ENCODE data around the gene CXCL13. TPM values are rescaled to one million over a fixed set of nuclear protein-coding genes. Genes with fewer than 3 reads are reported as not detected.
A peak's percentile ranks its signal among the peaks of the same experiment; 100 is the strongest.
"Not testable (repeated sequence)": the region's sequence is repeated elsewhere in the genome, so short reads cannot be mapped to it uniquely, and the experiment has no call there.

Gene CXCL13
- total and polyA plus RNA-seq, 3 experiments from 2014 or later, result 0.24 to 3.1 (median 2.3) TPM

DNA sequence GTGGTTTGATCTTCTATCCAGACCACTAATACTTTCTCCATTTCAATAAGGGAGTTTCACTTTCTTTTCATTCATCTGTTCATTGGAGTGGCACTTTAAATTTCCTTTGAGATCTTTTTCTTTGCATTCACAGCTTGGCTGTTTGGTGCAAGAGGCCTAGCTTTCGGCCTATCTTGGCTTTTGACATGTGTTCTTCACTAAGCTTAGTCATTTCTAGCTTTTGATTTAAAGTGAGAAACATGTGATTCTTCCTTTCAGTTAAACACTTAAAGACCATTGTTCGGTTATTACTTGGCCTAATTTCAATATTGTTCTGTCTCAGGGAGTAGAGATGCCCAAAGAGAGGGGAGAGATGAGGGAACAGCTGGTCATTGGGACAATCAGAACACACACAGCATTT lies 24.3 kb downstream of the CXCL13 start:
- ChIA-PET POLR2A (no interaction called here), CTCF (interaction anchor here (1.3 to 1.5 kb wide), 2 partner anchors 14 to 33 kb away, joined by 3 to 4 read pairs; no protein-coding TSS in a partner anchor)
- Mint-ChIP-seq H3K27ac (peak overlapping the region in 5 of 8 donors; percentile 9 to 61 (median 22)), H3K4me3 (peak overlapping the region in 3 of 7 donors; percentile 10 to 50 (median 33)), H3K36me3 (no peaks in the 10 kb centered on the region), H3K9me3 (no peaks in the 10 kb centered on the region), H3K27me3 (peaks cover 0 to 2% of the 10 kb centered on the region in 2 donors), H3K4me1 (peaks cover 6 to 18% (median 16%) of the 10 kb centered on the region in 3 donors)
- Histone ChIP-seq H3K4me1 (ENCODE audit: insufficient read depth, low read length) (no peaks in the 10 kb centered on the region), H3K27me3 (ENCODE audit: insufficient read depth, low read length, poor library complexity, severe bottlenecking) (no peaks in the 10 kb centered on the region), H3K4me3 (ENCODE audit: low read length) (no peak overlapping the region), H3K9me3 (ENCODE audit: low read length) (no peaks in the 10 kb centered on the region), H3K36me3 (ENCODE audit: insufficient read depth, low read length) (no peaks in the 10 kb centered on the region), H3K27ac (ENCODE audit: low read depth, low read length) (no peak overlapping the region)
- no peak for DNase-seq

GRCh38 chr4:77631276-77631675 lies 25.7 kb downstream of the CXCL13 start:
- Histone ChIP-seq H3K36me3 (ENCODE audit: insufficient read depth, low read length) (no peaks in the 10 kb centered on the region), H3K27ac (ENCODE audit: low read depth, low read length) (no peak overlapping the region), H3K27me3 (ENCODE audit: insufficient read depth, low read length, poor library complexity, severe bottlenecking) (no peaks in the 10 kb centered on the region), H3K4me3 (ENCODE audit: low read length) (no peak overlapping the region), H3K9me3 (ENCODE audit: low read length) (no peaks in the 10 kb centered on the region), H3K4me1 (ENCODE audit: insufficient read depth, low read length) (no peaks in the 10 kb centered on the region)
- no peaks in the 10 kb centered on the region for H3K36me3 Mint-ChIP-seq
- peaks cover 6 to 18% (median 16%) of the 10 kb centered on the region in 3 donors for H3K4me1 Mint-ChIP-seq
- H3K9me3 Mint-ChIP-seq, result no peaks in the 10 kb centered on the region
- no peak overlapping the region for H3K27ac Mint-ChIP-seq
- ChIA-PET POLR2A (no interaction called here), CTCF (no interaction called here)
- H3K27me3 Mint-ChIP-seq, result peaks cover 0 to 2% of the 10 kb centered on the region in 2 donors
- H3K4me3 Mint-ChIP-seq, result no peak overlapping the region
- no peak for DNase-seq

DNA sequence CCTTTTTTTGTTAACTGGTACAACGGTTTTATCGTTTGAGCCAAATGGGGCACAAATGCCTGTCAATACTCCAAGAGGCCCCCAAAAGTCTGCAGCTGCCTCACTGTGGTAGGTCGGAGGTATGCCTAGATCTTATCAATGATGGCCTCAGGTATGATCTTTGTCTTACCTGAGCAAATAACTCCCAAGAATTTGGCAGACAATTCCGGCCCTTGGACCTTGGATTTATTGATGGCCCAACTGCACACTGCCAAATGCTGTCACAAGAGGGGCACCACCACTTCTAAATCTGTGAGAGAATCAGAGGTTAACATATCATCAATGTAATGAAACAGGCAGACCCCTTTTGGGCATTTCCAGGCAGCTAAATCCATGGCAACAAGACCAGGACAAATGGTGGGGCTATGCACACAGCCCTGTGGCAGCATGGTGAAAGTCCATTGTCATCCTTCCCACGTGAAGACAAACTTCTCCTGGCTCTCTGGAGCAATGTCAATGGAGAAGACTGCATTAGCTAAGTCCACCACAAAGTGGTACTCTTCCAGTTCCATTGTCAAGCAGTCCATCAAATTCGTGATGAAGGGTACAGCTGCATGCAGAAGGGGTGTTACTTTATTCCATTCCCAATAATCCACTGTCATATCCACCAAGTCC lies 28.6 kb downstream of the CXCL13 start:
- POLR2A ChIA-PET, result no interaction called here

DNA sequence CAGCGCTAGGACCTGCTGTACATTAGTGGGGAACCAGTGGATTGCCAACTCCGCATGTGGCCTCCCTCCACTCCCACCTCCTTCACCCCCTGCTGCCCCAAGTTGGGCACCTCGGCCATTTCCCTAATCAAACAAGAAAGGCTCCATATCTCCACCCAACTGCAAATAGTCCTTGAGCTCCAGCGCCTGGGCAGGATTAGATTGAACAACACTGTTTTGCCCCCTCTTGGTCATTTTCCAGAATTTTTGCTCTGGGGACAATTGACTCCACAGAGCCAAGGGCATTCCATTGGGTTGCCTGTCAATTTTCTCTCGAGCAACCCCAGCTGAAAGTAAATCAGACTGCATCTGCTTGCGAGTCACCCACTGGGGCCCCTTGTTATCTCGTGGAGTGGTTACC lies 29.6 kb downstream of the CXCL13 start:
- Histone ChIP-seq H3K36me3 (ENCODE audit: insufficient read depth, low read length) (no peaks in the 10 kb centered on the region), H3K27ac (ENCODE audit: low read depth, low read length) (no peak overlapping the region), H3K4me3 (ENCODE audit: low read length) (no peak overlapping the region), H3K9me3 (ENCODE audit: low read length) (no peaks in the 10 kb centered on the region), H3K27me3 (ENCODE audit: insufficient read depth, low read length, poor library complexity, severe bottlenecking) (no peaks in the 10 kb centered on the region), H3K4me1 (ENCODE audit: insufficient read depth, low read length) (no peaks in the 10 kb centered on the region)
- no peak for DNase-seq
- H3K27ac Mint-ChIP-seq, result no peak overlapping the region
- peaks cover 0 to 9% (median 5%) of the 10 kb centered on the region in 3 donors for H3K4me1 Mint-ChIP-seq
- peaks cover 0 to 8% (median 0%) of the 10 kb centered on the region in 5 donors for H3K9me3 Mint-ChIP-seq
- CTCF ChIA-PET, result no interaction called here
- POLR2A ChIA-PET, result no interaction called here
- no peak overlapping the region for H3K4me3 Mint-ChIP-seq
- peaks cover 0 to 11% (median 1%) of the 10 kb centered on the region in 3 donors for H3K36me3 Mint-ChIP-seq
- H3K27me3 Mint-ChIP-seq, result peaks cover 0 to 2% of the 10 kb centered on the region in 2 donors

More for the DNA sequence above, 28.6 kb downstream of the CXCL13 start:
- Histone ChIP-seq H3K36me3 (ENCODE audit: insufficient read depth, low read length) (no peaks in the 10 kb centered on the region), H3K27me3 (ENCODE audit: insufficient read depth, low read length, poor library complexity, severe bottlenecking) (no peaks in the 10 kb centered on the region), H3K9me3 (ENCODE audit: low read length) (no peaks in the 10 kb centered on the region), H3K27ac (ENCODE audit: low read depth, low read length) (no peak overlapping the region), H3K4me1 (ENCODE audit: insufficient read depth, low read length) (no peaks in the 10 kb centered on the region), H3K4me3 (ENCODE audit: low read length) (no peak overlapping the region)
- no peak for DNase-seq
- H3K4me3 Mint-ChIP-seq, result no peak overlapping the region
- peaks cover 0 to 11% (median 1%) of the 10 kb centered on the region in 3 donors for H3K36me3 Mint-ChIP-seq
- peaks cover 6 to 18% (median 15%) of the 10 kb centered on the region in 3 donors for H3K4me1 Mint-ChIP-seq
- peaks cover 0 to 8% (median 0%) of the 10 kb centered on the region in 5 donors for H3K9me3 Mint-ChIP-seq
- peaks cover 0 to 2% of the 10 kb centered on the region in 2 donors for H3K27me3 Mint-ChIP-seq
- CTCF ChIA-PET, result no interaction called here
- H3K27ac Mint-ChIP-seq, result peak overlapping the region in 1 of 8 donors; percentile 38

GRCh38 chr4:77635876-77636275 lies 30.3 kb downstream of the CXCL13 start:
- Mint-ChIP-seq H3K27me3 (peaks cover 0 to 2% of the 10 kb centered on the region in 2 donors), H3K4me1 (peaks cover 0 to 3% (median 0%) of the 10 kb centered on the region in 3 donors), H3K4me3 (no peak overlapping the region), H3K36me3 (peaks cover 0 to 11% (median 1%) of the 10 kb centered on the region in 3 donors), H3K9me3 (peaks cover 0 to 8% (median 0%) of the 10 kb centered on the region in 5 donors), H3K27ac (no peak overlapping the region)
- Histone ChIP-seq H3K4me3 (ENCODE audit: low read length) (no peak overlapping the region), H3K27me3 (ENCODE audit: insufficient read depth, low read length, poor library complexity, severe bottlenecking) (no peaks in the 10 kb centered on the region), H3K4me1 (ENCODE audit: insufficient read depth, low read length) (no peaks in the 10 kb centered on the region), H3K27ac (ENCODE audit: low read depth, low read length) (no peak overlapping the region), H3K36me3 (ENCODE audit: insufficient read depth, low read length) (no peaks in the 10 kb centered on the region), H3K9me3 (ENCODE audit: low read length) (no peaks in the 10 kb centered on the region)
- no peak for DNase-seq
- ChIA-PET CTCF (no interaction called here), POLR2A (no interaction called here)

DNA sequence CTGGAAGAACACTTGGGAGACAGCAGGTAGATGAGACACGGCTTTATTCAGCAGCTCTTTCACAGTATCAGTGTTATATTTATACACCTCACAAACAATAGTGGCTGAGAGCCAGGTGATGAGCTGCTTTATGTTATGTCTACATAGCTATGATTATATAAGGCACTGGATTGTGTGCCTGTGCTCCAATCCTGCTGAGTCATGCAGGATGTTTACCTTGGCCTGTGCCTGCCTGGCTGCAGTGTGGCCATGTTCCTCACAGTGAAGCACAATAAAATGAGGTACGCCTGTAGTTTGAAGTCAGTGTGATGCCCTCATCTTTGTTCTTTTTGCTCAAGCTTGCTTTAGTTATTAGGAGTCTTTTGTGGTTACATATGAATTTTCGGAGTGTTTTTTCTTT lies 31.3 kb downstream of the CXCL13 start:
- H3K4me1 ChIP-seq (ENCODE audit: insufficient read depth, low read length), result no peaks in the 10 kb centered on the region
- Mint-ChIP-seq H3K36me3 (peaks cover 0 to 11% (median 1%) of the 10 kb centered on the region in 3 donors), H3K4me1 (no peaks in the 10 kb centered on the region), H3K9me3 (peaks cover 0 to 8% (median 0%) of the 10 kb centered on the region in 5 donors), H3K4me3 (no peak overlapping the region), H3K27ac (peak overlapping the region in 1 of 8 donors; percentile 9), H3K27me3 (peaks cover 0 to 2% of the 10 kb centered on the region in 2 donors)
- POLR2A ChIA-PET, result no interaction called here
- H3K4me3 ChIP-seq (ENCODE audit: low read length), result no peak overlapping the region
- no peaks in the 10 kb centered on the region for H3K27me3 ChIP-seq (ENCODE audit: insufficient read depth, low read length, poor library complexity, severe bottlenecking)
- H3K27ac ChIP-seq (ENCODE audit: low read depth, low read length), result no peak overlapping the region
- no peak for DNase-seq
- H3K9me3 ChIP-seq (ENCODE audit: low read length), result no peaks in the 10 kb centered on the region
- CTCF ChIA-PET, result no interaction called here
- H3K36me3 ChIP-seq (ENCODE audit: insufficient read depth, low read length), result no peaks in the 10 kb centered on the region

DNA sequence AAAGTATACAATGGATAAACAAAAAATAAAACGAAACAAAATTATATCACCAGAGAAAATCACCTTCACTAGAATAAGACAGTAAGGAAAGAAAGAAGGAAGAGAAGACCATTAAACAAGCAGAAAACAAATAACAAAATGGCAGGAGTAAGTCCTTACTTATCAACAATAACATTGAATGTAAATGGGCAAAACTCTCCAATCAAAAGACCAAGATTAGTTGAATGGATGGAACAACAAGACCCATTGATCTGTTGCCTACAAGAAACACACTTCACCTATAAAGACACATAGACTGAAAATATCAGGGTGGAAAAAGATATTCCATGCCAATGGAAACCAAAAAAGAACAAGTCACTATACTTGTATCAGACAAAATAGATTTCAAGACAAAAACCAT lies 38.4 kb downstream of the CXCL13 start:
- CTCF ChIA-PET, POLR2A ChIA-PET: not testable (repeated sequence)

DNA sequence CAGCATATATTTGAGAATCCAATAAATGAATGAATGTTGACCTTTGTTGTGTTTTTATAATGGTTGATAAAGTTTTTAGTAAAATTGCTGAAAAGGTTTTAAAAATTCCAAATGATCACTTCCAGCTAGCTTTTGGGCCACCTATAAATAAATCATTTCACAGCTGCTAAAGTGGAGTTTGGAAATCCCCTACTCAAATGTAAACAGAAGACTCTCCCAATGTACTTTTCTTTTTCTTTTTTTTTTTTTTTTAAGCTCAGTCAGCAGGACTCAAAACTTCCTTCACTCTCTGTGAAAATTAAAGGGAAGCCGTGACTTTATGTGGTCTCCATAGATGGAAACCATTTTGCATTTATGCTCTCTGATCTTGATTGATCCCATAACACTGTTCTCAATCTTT lies 45.2 kb downstream of the CXCL13 start:
- peaks cover 4 to 14% (median 8%) of the 10 kb centered on the region in 5 donors for H3K9me3 Mint-ChIP-seq
- H3K4me3 Mint-ChIP-seq, result no peak overlapping the region
- Histone ChIP-seq H3K36me3 (ENCODE audit: insufficient read depth, low read length) (no peaks in the 10 kb centered on the region), H3K4me1 (ENCODE audit: insufficient read depth, low read length) (no peaks in the 10 kb centered on the region), H3K9me3 (ENCODE audit: low read length) (no peaks in the 10 kb centered on the region), H3K27ac (ENCODE audit: low read depth, low read length) (no peak overlapping the region), H3K4me3 (ENCODE audit: low read length) (no peak overlapping the region), H3K27me3 (ENCODE audit: insufficient read depth, low read length, poor library complexity, severe bottlenecking) (no peaks in the 10 kb centered on the region)
- H3K4me1 Mint-ChIP-seq, result no peaks in the 10 kb centered on the region
- POLR2A ChIA-PET, result no interaction called here
- DNase-seq, result no peak
- peaks cover 0 to 2% (median 1%) of the 10 kb centered on the region in 3 donors for H3K36me3 Mint-ChIP-seq
- CTCF ChIA-PET, result interaction anchor here (1.0 to 1.5 kb wide), 2 partner anchors 9 to 14 kb away, joined by 3 read pairs; no protein-coding TSS in a partner anchor
- peaks cover 0 to 7% of the 10 kb centered on the region in 2 donors for H3K27me3 Mint-ChIP-seq
- H3K27ac Mint-ChIP-seq, result no peak overlapping the region

More for the DNA sequence above, 38.4 kb downstream of the CXCL13 start:
- Mint-ChIP-seq H3K9me3 (peaks cover 22 to 36% (median 28%) of the 10 kb centered on the region in 5 donors), H3K36me3 (peaks cover 3 to 30% (median 4%) of the 10 kb centered on the region in 3 donors), H3K27me3 (peaks cover 0 to 17% of the 10 kb centered on the region in 2 donors)
- H3K27ac Mint-ChIP-seq; H3K9me3 ChIP-seq (ENCODE audit: low read length); H3K4me3 Mint-ChIP-seq; H3K4me1 Mint-ChIP-seq; DNase-seq; H3K36me3 ChIP-seq (ENCODE audit: insufficient read depth, low read length); H3K27ac ChIP-seq (ENCODE audit: low read depth, low read length); H3K27me3 ChIP-seq (ENCODE audit: insufficient read depth, low read length, poor library complexity, severe bottlenecking); H3K4me3 ChIP-seq (ENCODE audit: low read length); H3K4me1 ChIP-seq (ENCODE audit: insufficient read depth, low read length): not testable (repeated sequence)

Data from CD8-positive, alpha-beta memory T cell (primary cell).